SU-DHL-6 (cell line): ENCODE measurements around the gene GSTO1.

Experiments
- EZH2phosphoT487 ChIP-seq: fragments of 200-600 bp; sonication (generic), shearing (Covaris generic); conservative IDR thresholded peaks from 2 replicates; pipeline ENCODE4 v1.6.1; 2018; ENCODE audit warnings: mild to moderate bottlenecking, antibody characterized with exemption, low read length, moderate library complexity, mixed read lengths
- TF ChIP-seq, protein P1 (sequence below): fragments of 200-600 bp; sonication (generic); IDR thresholded peaks from one replicate; pipeline ENCODE4 v1.5.1; 2017; ENCODE audit warnings: antibody characterized with exemption, mild to moderate bottlenecking, low read length, moderate library complexity; ENCODE audit not compliant: insufficient read depth, poor library complexity, severe bottlenecking

DNA sequence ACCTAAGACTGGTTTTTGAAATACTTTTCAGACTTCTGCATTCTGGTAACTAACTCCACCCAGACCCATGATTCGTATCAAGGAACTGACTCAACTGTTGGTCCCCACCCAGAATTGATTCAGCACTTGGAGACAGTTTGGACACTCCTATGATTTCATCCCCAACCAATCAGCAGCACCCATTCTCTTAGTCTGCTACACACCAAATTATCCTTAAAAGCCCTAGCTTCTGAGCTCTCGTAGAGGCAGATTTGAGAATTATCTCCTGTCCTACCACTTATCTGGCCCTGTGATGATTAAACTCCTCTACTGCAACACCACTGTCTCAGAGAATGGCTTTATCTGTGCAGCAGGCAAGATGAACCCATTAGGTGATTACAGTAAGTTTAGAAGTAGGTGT lies 7.7 kb upstream of the GSTO1 start:
- TF ChIP-seq, protein P1, sequence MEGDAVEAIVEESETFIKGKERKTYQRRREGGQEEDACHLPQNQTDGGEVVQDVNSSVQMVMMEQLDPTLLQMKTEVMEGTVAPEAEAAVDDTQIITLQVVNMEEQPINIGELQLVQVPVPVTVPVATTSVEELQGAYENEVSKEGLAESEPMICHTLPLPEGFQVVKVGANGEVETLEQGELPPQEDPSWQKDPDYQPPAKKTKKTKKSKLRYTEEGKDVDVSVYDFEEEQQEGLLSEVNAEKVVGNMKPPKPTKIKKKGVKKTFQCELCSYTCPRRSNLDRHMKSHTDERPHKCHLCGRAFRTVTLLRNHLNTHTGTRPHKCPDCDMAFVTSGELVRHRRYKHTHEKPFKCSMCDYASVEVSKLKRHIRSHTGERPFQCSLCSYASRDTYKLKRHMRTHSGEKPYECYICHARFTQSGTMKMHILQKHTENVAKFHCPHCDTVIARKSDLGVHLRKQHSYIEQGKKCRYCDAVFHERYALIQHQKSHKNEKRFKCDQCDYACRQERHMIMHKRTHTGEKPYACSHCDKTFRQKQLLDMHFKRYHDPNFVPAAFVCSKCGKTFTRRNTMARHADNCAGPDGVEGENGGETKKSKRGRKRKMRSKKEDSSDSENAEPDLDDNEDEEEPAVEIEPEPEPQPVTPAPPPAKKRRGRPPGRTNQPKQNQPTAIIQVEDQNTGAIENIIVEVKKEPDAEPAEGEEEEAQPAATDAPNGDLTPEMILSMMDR = no peak
- TF ChIP-seq EZH2phosphoT487 = no peak
